Heart left ventricle (tissue), 16 donors: ENCODE measurements around the gene NTHL1. TPM values are rescaled to one million over a fixed set of nuclear protein-coding genes. Genes with fewer than 3 reads are reported as not detected.

ENCODE experiments used
- ATAC-seq, 4 donors: fragments of 200-7000 bp; cut with Tn5 transposase; one replicate each; pipeline ENCODE4 v1.9.1; 2020 to 2022; ENCODE audit warnings: moderate library complexity in 4 of 4, mild to moderate bottlenecking in 3 of 4, moderate number of reproducible peaks in 1 of 4
- DNase-seq, 5 donors: peaks; one replicate each; pipeline ENCODE4 v3.0.0-alpha.2; 2020
- H3K27ac ChIP-seq, 12 donors: fragments of 200-600 bp; sonication (generic) in 4 of 12; one replicate each; pipeline versions ENCODE4 v1.5.0 to v1.8.0; 2016 to 2022; ENCODE audit warnings: mild to moderate bottlenecking in 2 of 12
- H3K27me3 ChIP-seq, 9 donors: fragments of 200-600 bp; sonication (generic) in 2 of 9; one replicate each; pipeline versions ENCODE4 v1.5.1 to v1.8.0; 2016 to 2022; ENCODE audit warnings: mild to moderate bottlenecking in 3 of 9
- H3K36me3 ChIP-seq, 9 donors: fragments of 200-600 bp; sonication (generic) in 2 of 9; one replicate each; pipeline versions ENCODE4 v1.5.0 to v1.8.0; 2018 to 2022; ENCODE audit warnings: mild to moderate bottlenecking in 2 of 9
- H3K4me1 ChIP-seq, 12 donors: fragments of 200-600 bp; sonication (generic) in 4 of 12; one replicate each; pipeline versions ENCODE4 v1.5.0 to v1.8.0; 2016 to 2022; ENCODE audit warnings: mild to moderate bottlenecking in 3 of 12
- H3K4me3 ChIP-seq, 12 donors: fragments of 200-600 bp; sonication (generic) in 4 of 12; one replicate each; pipeline versions ENCODE4 v1.5.0 to v1.8.0; 2017 to 2022; ENCODE audit warnings: mild to moderate bottlenecking in 9 of 12, moderate library complexity in 4 of 12
- H3K9me3 ChIP-seq, 12 donors: fragments of 200-600 bp; sonication (generic) in 4 of 12; one replicate each; pipeline versions ENCODE4 v1.5.0 to v1.8.0; 2016 to 2022; ENCODE audit warnings: mild to moderate bottlenecking in 1 of 12
- POLR2A ChIP-seq, 2 donors: fragments of 450-650 bp; IDR thresholded peaks; one replicate each; pipeline ENCODE4 v1.6.1; 2017; ENCODE audit warnings: antibody characterized with exemption in 2 of 2, mild to moderate bottlenecking in 2 of 2, moderate library complexity in 2 of 2
- WGBS, 4 donors: extraction: QIAGEN DNeasy Blood & Tissue Kit in 2 of 4; methylation state at CpG; one replicate each; pipeline versions ENCODE4 v1.1.5 to v1.1.7; 2013 to 2018; 5-methylcytosine and 5-hydroxymethylcytosine counted together
- intact Hi-C, 10 donors: fragments of 100-400 bp; cut with DNase I; formaldehyde crosslinking; loops; one replicate each; pipeline versions ENCODE4 v1.11.1 to v1.14.2; 2022
- polyA plus RNA-seq, 2 donors: library from polyadenylated mRNA; stranded (reverse); fragments of 200-250 nt; gene quantifications; one replicate each; pipeline ENCODE4 v1.2.3, GENCODE V29; 2013
- total RNA-seq, 9 donors: library from RNA; depleted of rRNA in 2 of 9; stranded (reverse); fragments of >200 nt in 2 of 9; fragmentation: NEBNext Ultra II Directional in 3 of 9; extraction: Animal tissue kit (Norgen Biotek cat#: 25700) in 3 of 9; gene quantifications; one replicate each; pipeline versions ENCODE4 v1.1.0 to v1.2.4, GENCODE V29; 2016 to 2023
- TF ChIP-seq, protein P1 (sequence below), 12 donors: fragments of 200-600 bp; sonication (generic) in 4 of 12; IDR thresholded peaks; one replicate each; pipeline versions ENCODE4 v1.5.0 to v1.8.0; 2018 to 2022; ENCODE audit warnings: antibody characterized with exemption in 12 of 12, mild to moderate bottlenecking in 5 of 12
- donor health status: ischemic (EF 13 %, LVEDD 7.1; RV severe dilation, severe dysfunction).
- donor health status: healthy with polysubstance abuse.
- donor health status: DM: no; HTN: yes; CAD: no.
- donor health status: DM: no; HTN: no; CAD: no.
- donor health status: ischemic (EF 25% LVEDD 6.9; RV normal size, moderate dysfunction).
- donor health status: ischemic (EF 25% LVEDD 5.7; RV mildly dilated, moderate dysfunction).
- donor health status: healthy.
- donor health status: DM: yes; HTN: yes; CAD: no.
- donor health status: ischemic (EF 35%, LVEDD 5.7; RV mildly dilated, moderate dysfunction).
- donor health status: nonischemic (EF 11% LVEDD 7.7; RV severe dilation, severe dysfunction).
- donor health status: DM: yes; HTN: yes; CAD: no.
- donor health status: PGD.
- donor health status: ischemic (EF 29% LVEDD 5.4; RV normal size, mild dysfunction).
- donor health status: nonischemic (EF 23%, LVEDD 6.1; RV moderate dilation, normal function).

The NTHL1 gene
- total and polyA plus RNA-seq, 11 donors: 9.0 to 32.3 (median 12.2) TPM

DNA sequence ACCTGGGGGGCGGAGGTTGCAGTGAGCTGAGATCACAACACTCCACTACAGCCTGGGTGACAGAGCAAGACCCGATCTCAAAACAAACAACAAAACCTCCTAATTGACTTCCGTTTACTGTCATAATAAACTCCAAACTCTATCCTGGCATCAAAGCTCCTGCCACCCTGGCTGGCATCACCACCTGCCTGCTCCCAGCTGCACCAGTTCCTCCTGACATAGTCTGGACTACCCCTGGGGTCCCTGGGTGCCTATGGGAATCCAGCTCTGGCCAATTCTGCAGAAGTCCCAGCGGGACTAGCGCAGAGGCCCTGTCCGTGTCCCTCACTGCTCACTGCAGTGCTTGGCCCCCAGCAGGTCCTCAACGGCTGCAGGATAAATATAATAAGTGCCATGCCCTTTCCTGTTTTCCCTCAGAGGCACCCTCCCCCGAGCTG is 723 bp downstream of the NTHL1 start:
- no peaks in the 10 kb centered on the region for H3K27me3 ChIP-seq
- peaks cover 18 to 67% (median 53%) of the 10 kb centered on the region in 12 donors for H3K4me1 ChIP-seq
- ATAC-seq (no peak), DNase-seq (no peak)
- no peaks in the 10 kb centered on the region for H3K9me3 ChIP-seq
- peak overlapping the region; percentile 36 to 94 (median 86) for H3K27ac ChIP-seq
- H3K4me3 ChIP-seq: peak overlapping the region; percentile 71 to 99 (median 91)
- no peak for TF ChIP-seq POLR2A (IDR thresholded peaks at IDR 0.05)
- TF ChIP-seq, protein P1, sequence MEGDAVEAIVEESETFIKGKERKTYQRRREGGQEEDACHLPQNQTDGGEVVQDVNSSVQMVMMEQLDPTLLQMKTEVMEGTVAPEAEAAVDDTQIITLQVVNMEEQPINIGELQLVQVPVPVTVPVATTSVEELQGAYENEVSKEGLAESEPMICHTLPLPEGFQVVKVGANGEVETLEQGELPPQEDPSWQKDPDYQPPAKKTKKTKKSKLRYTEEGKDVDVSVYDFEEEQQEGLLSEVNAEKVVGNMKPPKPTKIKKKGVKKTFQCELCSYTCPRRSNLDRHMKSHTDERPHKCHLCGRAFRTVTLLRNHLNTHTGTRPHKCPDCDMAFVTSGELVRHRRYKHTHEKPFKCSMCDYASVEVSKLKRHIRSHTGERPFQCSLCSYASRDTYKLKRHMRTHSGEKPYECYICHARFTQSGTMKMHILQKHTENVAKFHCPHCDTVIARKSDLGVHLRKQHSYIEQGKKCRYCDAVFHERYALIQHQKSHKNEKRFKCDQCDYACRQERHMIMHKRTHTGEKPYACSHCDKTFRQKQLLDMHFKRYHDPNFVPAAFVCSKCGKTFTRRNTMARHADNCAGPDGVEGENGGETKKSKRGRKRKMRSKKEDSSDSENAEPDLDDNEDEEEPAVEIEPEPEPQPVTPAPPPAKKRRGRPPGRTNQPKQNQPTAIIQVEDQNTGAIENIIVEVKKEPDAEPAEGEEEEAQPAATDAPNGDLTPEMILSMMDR (IDR thresholded peaks at IDR 0.05): no peak
- H3K36me3 ChIP-seq: peaks cover 0 to 21% (median 19%) of the 10 kb centered on the region in 9 donors
- WGBS, 4 donors: 10 to 20% (median 15%) methylated on average over 7 to 8 of the region's 8 CpGs
- intact Hi-C loops: loop anchor here in 4 of 10 donors (1.0 to 2.0 kb wide), 4 partner anchors 18 to 24 kb away; partner anchors contain the start of gene NHERF2 (in 1 of the 4)

DNA sequence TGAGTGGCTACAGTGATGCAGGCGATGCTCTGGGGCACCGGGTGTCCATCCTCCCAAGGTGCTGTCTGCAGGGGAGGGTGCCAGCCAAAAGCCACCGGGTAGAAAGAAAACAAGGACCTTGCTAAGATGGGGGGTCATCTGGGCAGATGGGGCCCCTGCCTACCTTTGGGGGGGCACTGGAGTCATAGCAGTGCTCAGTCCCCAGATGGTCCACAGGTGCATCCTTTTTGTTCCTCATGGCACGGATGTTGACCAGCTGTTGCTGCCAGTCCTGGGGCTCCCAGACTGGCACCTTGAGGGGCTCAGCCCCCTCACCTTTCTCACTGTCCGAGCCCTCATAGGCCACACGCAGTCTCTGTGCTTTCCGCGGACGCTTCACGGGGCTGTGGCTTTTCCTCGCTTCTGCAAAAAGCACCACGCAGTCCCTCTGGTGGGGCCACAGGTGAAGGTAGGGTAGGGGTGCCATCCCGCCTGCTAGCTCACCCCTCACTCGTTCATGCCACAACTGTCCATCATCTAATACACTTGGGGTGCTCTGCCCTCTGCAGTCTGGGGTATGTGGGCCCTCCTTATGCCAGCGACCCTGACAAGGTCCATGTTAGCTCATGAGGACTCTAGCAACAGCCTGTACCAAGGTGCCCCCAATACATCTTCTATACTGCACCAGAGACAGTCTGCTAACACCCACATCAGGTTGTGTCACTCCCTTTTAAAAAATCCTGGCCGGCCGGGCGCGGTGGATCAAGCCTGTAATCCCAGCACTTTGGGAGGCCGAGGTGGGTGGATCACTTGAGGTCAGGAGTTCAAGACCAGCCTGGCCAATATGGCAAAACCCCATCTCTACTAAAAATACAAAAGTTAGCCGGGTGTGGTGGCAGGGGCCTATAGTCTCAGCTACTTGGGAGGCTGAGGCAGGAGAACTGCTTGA is 1.4 kb downstream of the NTHL1 start:
- Histone ChIP-seq H3K27ac (peak overlapping the region; percentile 36 to 94 (median 86)), H3K27me3 (no peaks in the 10 kb centered on the region), H3K36me3 (peaks cover 0 to 14% (median 13%) of the 10 kb centered on the region in 9 donors), H3K4me3 (peak overlapping the region in 9 of 12 donors; percentile 72 to 99 (median 93)), H3K4me1 (peaks cover 18 to 74% (median 60%) of the 10 kb centered on the region in 12 donors), H3K9me3 (no peaks in the 10 kb centered on the region)
- 80 to 89% (median 87%) methylated on average over 21 of the region's 21 CpGs for WGBS, 4 donors
- no peak for TF ChIP-seq POLR2A (IDR thresholded peaks at IDR 0.05)
- TF ChIP-seq, protein P1 (IDR thresholded peaks at IDR 0.05): no peak
- no peak for ATAC-seq
- DNase-seq: no peak
- intact Hi-C loops: loop anchor here in 3 of 10 donors (2.0 kb wide), 3 partner anchors 17 to 21 kb away; partner anchors contain the start of gene NHERF2 (in 1 of the 3)

DNA sequence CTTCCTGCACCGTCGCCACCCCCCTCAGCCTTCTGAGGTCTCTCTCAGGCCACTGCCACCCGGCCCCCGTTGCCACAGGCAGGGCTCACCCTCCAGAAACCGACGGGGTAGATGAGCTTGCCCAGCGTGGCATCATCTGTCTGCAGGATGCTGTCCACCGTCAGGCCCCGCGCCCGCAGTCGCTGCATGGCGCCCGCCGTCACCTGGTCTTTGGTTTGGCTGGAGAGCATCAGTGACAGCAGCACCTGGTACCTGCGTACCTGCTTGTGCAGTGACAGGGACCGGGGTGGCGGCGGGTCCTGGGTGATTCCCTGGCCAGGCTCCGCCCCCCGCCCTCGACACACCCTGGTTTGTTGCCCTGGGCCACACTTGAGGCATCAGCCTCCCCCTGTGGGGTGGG is 3.1 kb downstream of the NTHL1 start:
- ATAC-seq (no peak), DNase-seq (no peak)
- Histone ChIP-seq H3K27me3 (no peaks in the 10 kb centered on the region), H3K4me1 (peaks cover 18 to 91% (median 75%) of the 10 kb centered on the region in 12 donors), H3K4me3 (peak overlapping the region in 2 of 12 donors; percentile 13 to 24), H3K36me3 (peaks cover 0 to 5% (median 0%) of the 10 kb centered on the region in 9 donors), H3K9me3 (no peaks in the 10 kb centered on the region), H3K27ac (peak overlapping the region; percentile 20 to 92 (median 68))
- intact Hi-C loops: no loop called here
- WGBS, 4 donors: 70 to 78% (median 78%) methylated on average over 14 to 22 of the region's 22 CpGs
- TF ChIP-seq, protein P1 (IDR thresholded peaks at IDR 0.05): no peak
- no peak for TF ChIP-seq POLR2A (IDR thresholded peaks at IDR 0.05)
